ENCODE data around the gene TMEM11. TPM values are rescaled to one million over a fixed set of nuclear protein-coding genes. Genes with fewer than 3 reads are reported as not detected.
A peak's percentile ranks its signal among the peaks of the same experiment; 100 is the strongest.

TMEM11 gene
- total RNA-seq, 1 donor from 2014 or later, result 17.3 TPM

GRCh38 chr17:21247552-21248258 is 33.7 kb upstream of the TMEM11 start:
- Histone ChIP-seq H3K27me3 (peaks cover 7% of the 10 kb centered on the region), H3K36me3 (no peaks in the 10 kb centered on the region), H3K27ac (no peak overlapping the region), H3K9ac (no peak overlapping the region), H3K4me3 (no peak overlapping the region), H3F3A (ENCODE audit: low read depth) (no peaks in the 10 kb centered on the region), H3K9me3 (ENCODE audit: low read depth) (no peaks in the 10 kb centered on the region), H2AFZ (replicated peaks) (no peak overlapping the region), H3K4me2 (no peak overlapping the region), H4K20me1 (ENCODE audit: low read depth) (peaks cover 39% of the 10 kb centered on the region), H3K4me1 (peaks cover 10% of the 10 kb centered on the region), H3K79me2 (ENCODE audit: low read depth) (no peaks in the 10 kb centered on the region)
- Mint-ChIP-seq H3K4me3 (no peak overlapping the region), H3K27ac (no peak overlapping the region), H3K4me1 (peaks cover 10% of the 10 kb centered on the region), H3K9me3 (no peaks in the 10 kb centered on the region), H3K27me3 (ENCODE audit: insufficient read depth, low read depth) (peaks cover 2% of the 10 kb centered on the region), H3K36me3 (no peaks in the 10 kb centered on the region)
- DNase-seq (ENCODE audit: low spot score), result no peak
- TF ChIP-seq EZH2 (IDR thresholded peaks at IDR 0.05) (no peak), EZH2phosphoT487 (IDR thresholded peaks at IDR 0.05) (no peak), CTCF (IDR thresholded peaks at IDR 0.05) (no peak)

GRCh38 chr17:21246698-21247097 is 32.7 kb upstream of the TMEM11 start:
- Mint-ChIP-seq H3K36me3 (no peaks in the 10 kb centered on the region), H3K4me1 (peaks cover 6% of the 10 kb centered on the region)
- TF ChIP-seq EZH2 (IDR thresholded peaks at IDR 0.05) (no peak), CTCF (IDR thresholded peaks at IDR 0.05) (no peak), EZH2phosphoT487 (IDR thresholded peaks at IDR 0.05) (no peak)

GRCh38 chr17:21245639-21246084 is 31.7 kb upstream of the TMEM11 start:
- Mint-ChIP-seq H3K4me1 (peaks cover 15% of the 10 kb centered on the region), H3K4me3 (no peak overlapping the region), H3K36me3 (no peaks in the 10 kb centered on the region), H3K27me3 (ENCODE audit: insufficient read depth, low read depth) (peaks cover 4% of the 10 kb centered on the region), H3K27ac (peak overlapping the region; percentile 42), H3K9me3 (no peaks in the 10 kb centered on the region)
- Histone ChIP-seq H3K4me1 (peaks cover 16% of the 10 kb centered on the region), H3K9ac (no peak overlapping the region), H3K4me3 (no peak overlapping the region), H3K27me3 (no peaks in the 10 kb centered on the region), H3K36me3 (no peaks in the 10 kb centered on the region), H3K4me2 (no peak overlapping the region), H3F3A (ENCODE audit: low read depth) (no peaks in the 10 kb centered on the region), H2AFZ (replicated peaks) (no peak overlapping the region), H3K79me2 (ENCODE audit: low read depth) (no peaks in the 10 kb centered on the region), H3K9me3 (ENCODE audit: low read depth) (no peaks in the 10 kb centered on the region), H4K20me1 (ENCODE audit: low read depth) (peaks cover 25% of the 10 kb centered on the region), H3K27ac (no peak overlapping the region)
- no peak for DNase-seq (ENCODE audit: low spot score)
- TF ChIP-seq EZH2 (IDR thresholded peaks at IDR 0.05) (no peak), EZH2phosphoT487 (IDR thresholded peaks at IDR 0.05) (no peak), CTCF (IDR thresholded peaks at IDR 0.05) (no peak)

More at GRCh38 chr17:21246698-21247097, 32.7 kb upstream of the TMEM11 start:
- Mint-ChIP-seq H3K9me3 (no peaks in the 10 kb centered on the region), H3K27ac (no peak overlapping the region), H3K27me3 (ENCODE audit: insufficient read depth, low read depth) (peaks cover 2% of the 10 kb centered on the region), H3K4me3 (no peak overlapping the region)
- H3K9me3 ChIP-seq (ENCODE audit: low read depth), result no peaks in the 10 kb centered on the region
- H3K4me2 ChIP-seq, result no peak overlapping the region
- H3F3A ChIP-seq (ENCODE audit: low read depth), result no peaks in the 10 kb centered on the region
- H3K9ac ChIP-seq, result no peak overlapping the region
- H2AFZ ChIP-seq (replicated peaks), result no peak overlapping the region
- H3K27me3 ChIP-seq, result no peaks in the 10 kb centered on the region
- no peak overlapping the region for H3K27ac ChIP-seq
- H3K4me3 ChIP-seq, result no peak overlapping the region
- no peaks in the 10 kb centered on the region for H3K36me3 ChIP-seq
- H4K20me1 ChIP-seq (ENCODE audit: low read depth), result peaks cover 31% of the 10 kb centered on the region
- H3K4me1 ChIP-seq, result peaks cover 15% of the 10 kb centered on the region
- DNase-seq (ENCODE audit: low spot score), result no peak
- H3K79me2 ChIP-seq (ENCODE audit: low read depth), result no peaks in the 10 kb centered on the region
